HFFc6 (cell line): ENCODE measurements around the gene SCN4B. TPM values are rescaled to one million over a fixed set of nuclear protein-coding genes. Genes with fewer than 3 reads are reported as not detected.

Experiments
- DNase-seq: peaks from one replicate; pipeline ENCODE4 v3.0.0-alpha.2; 2018
- H3K27ac Mint-ChIP-seq: 2 replicates; pipeline ENCODE4 v1.8.0; 2020; ENCODE audit warnings: mild to moderate bottlenecking, mixed read lengths
- H3K27me3 Mint-ChIP-seq: 2 replicates; pipeline ENCODE4 v1.8.0; 2021; ENCODE audit warnings: mild to moderate bottlenecking, moderate library complexity, mixed read lengths; ENCODE audit not compliant: insufficient read depth
- H3K36me3 Mint-ChIP-seq: 2 replicates; pipeline ENCODE4 v1.8.0; 2021; ENCODE audit warnings: low read depth, mixed read lengths
- H3K4me1 Mint-ChIP-seq: 2 replicates; pipeline ENCODE4 v1.8.0; 2020; ENCODE audit warnings: low read depth, mixed read lengths
- H3K4me3 Mint-ChIP-seq: 2 replicates; pipeline ENCODE4 v1.8.0; 2020; ENCODE audit warnings: mild to moderate bottlenecking, moderate library complexity, mixed read lengths
- H3K9me3 Mint-ChIP-seq: 2 replicates; pipeline ENCODE4 v1.8.0; 2020; ENCODE audit warnings: mild to moderate bottlenecking, mixed read lengths
- CTCF ChIP-seq: fragments of 200-600 bp; sonication (generic); IDR thresholded peaks from 2 replicates; pipeline ENCODE4 v1.5.0; 2021; ENCODE audit warnings: antibody characterized with exemption, mild to moderate bottlenecking
- total RNA-seq, 6 experiments: library from RNA; stranded (reverse); fragmentation: NEBNext Ultra II Directional; extraction: Animal tissue kit (Norgen Biotek cat#: 25700); gene quantifications; 2 replicates in 1 of 6; 3 replicates in 5 of 6; pipeline ENCODE4 v1.2.3, GENCODE V29; 2021

SCN4B gene
- total RNA-seq, 6 experiments from 2014 or later: 0.07 to 0.10 TPM; not detected in 4

- Mint-ChIP-seq H3K36me3 (no peaks in the 10 kb centered on the region), H3K9me3 (no peaks in the 10 kb centered on the region), H3K27ac (no peak overlapping the region), H3K4me1 (no peaks in the 10 kb centered on the region), H3K27me3 (peaks cover 11% of the 10 kb centered on the region), H3K4me3 (no peak overlapping the region)
- TF ChIP-seq CTCF: no peak
- DNase-seq: no peak
Measured at GRCh38 chr11:118120793-118121192, 31.8 kb downstream of the SCN4B start.

- Mint-ChIP-seq H3K27ac (no peak overlapping the region), H3K27me3 (peaks cover 15% of the 10 kb centered on the region), H3K4me1 (no peaks in the 10 kb centered on the region), H3K36me3 (no peaks in the 10 kb centered on the region), H3K4me3 (no peak overlapping the region), H3K9me3 (no peaks in the 10 kb centered on the region)
- no peak for DNase-seq
- no peak for TF ChIP-seq CTCF
Measured at GRCh38 chr11:118117790-118118601, 34.6 kb downstream of the SCN4B start.

- Mint-ChIP-seq H3K4me3 (no peak overlapping the region), H3K4me1 (no peaks in the 10 kb centered on the region), H3K36me3 (no peaks in the 10 kb centered on the region), H3K27me3 (peaks cover 34% of the 10 kb centered on the region), H3K9me3 (no peaks in the 10 kb centered on the region), H3K27ac (no peak overlapping the region)
- DNase-seq: no peak
- no peak for TF ChIP-seq CTCF
Measured at GRCh38 chr11:118115048-118115447, 37.6 kb downstream of the SCN4B start.

DNA sequence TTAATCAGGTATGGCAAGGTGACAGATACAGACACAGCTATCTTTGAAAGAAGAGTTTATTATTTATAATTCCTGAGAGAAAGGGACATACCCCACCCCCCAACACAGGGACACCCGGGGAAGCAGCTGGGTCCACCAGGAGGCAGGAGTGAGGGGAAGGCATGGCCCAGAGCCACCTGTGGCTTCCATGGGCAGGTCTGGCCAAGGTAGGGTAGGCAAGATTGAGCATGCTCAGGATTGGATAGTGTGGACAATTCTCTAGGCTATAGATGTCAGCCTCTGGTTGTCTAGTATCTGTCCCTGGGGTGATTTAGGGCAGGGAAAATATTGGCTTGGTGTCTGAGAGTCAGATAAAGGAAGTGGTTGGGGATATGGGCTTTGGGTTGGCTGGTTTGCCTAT, 38.4 kb downstream of the SCN4B start:
- peaks cover 40% of the 10 kb centered on the region for H3K27me3 Mint-ChIP-seq
- DNase-seq: no peak
- H3K36me3 Mint-ChIP-seq: no peaks in the 10 kb centered on the region
- no peak overlapping the region for H3K27ac Mint-ChIP-seq
- no peak for TF ChIP-seq CTCF
- peaks cover 3% of the 10 kb centered on the region; the same call in 1 of the 2 replicates for H3K4me1 Mint-ChIP-seq
- H3K9me3 Mint-ChIP-seq: no peaks in the 10 kb centered on the region
- H3K4me3 Mint-ChIP-seq: no peak overlapping the region

GRCh38 chr11:118112711-118113430, 39.8 kb downstream of the SCN4B start:
- peaks cover 8% of the 10 kb centered on the region; the same call in 1 of the 2 replicates for H3K4me1 Mint-ChIP-seq
- DNase-seq: no peak
- H3K36me3 Mint-ChIP-seq: no peaks in the 10 kb centered on the region
- H3K9me3 Mint-ChIP-seq: no peaks in the 10 kb centered on the region
- H3K27me3 Mint-ChIP-seq: peaks cover 34% of the 10 kb centered on the region
- no peak for TF ChIP-seq CTCF
- H3K4me3 Mint-ChIP-seq: no peak overlapping the region
- no peak overlapping the region for H3K27ac Mint-ChIP-seq
